Activated CD4-positive, alpha-beta T cell treated with anti-CD3 and anti-CD28 coated beads, Interleukin-2, amount 10 ng/mL, durations not matched to agents 7 days and 5 days (primary cell): ENCODE measurements around the gene TBC1D22A. TPM values are rescaled to one million over a fixed set of nuclear protein-coding genes. Genes with fewer than 3 reads are reported as not detected.
A peak's percentile ranks its signal among the peaks of the same experiment; 100 is the strongest.

Source experiments
- CTCF ChIA-PET: fragments of 350-600 bp; sonication (Branson Sonifier 250); formaldehyde crosslinking; loops from one replicate; lab custom pipeline; 2021; ENCODE audit warnings: antibody characterized with exemption; lab: Charles Lee
- POLR2A ChIA-PET: fragments of 350-600 bp; sonication (Branson Sonifier 250); formaldehyde crosslinking; loops from one replicate; lab custom pipeline; 2021; ENCODE audit warnings: antibody characterized with exemption; lab: Charles Lee
- DNase-seq: peaks from one replicate; pipeline ENCODE4 v3.0.0-alpha.2; 2020
- H3K27ac Mint-ChIP-seq: one replicate; pipeline ENCODE4 v1.8.0; 2021; ENCODE audit warnings: mild to moderate bottlenecking, moderate library complexity, mixed read lengths
- H3K27me3 Mint-ChIP-seq: one replicate; pipeline ENCODE4 v1.8.0; 2021; ENCODE audit warnings: mixed read lengths
- H3K36me3 Mint-ChIP-seq: one replicate; pipeline ENCODE4 v1.8.0; 2021; ENCODE audit warnings: low read depth, mixed read lengths
- H3K4me1 Mint-ChIP-seq: one replicate; pipeline ENCODE4 v1.8.0; 2021; ENCODE audit warnings: mixed read lengths
- H3K4me3 Mint-ChIP-seq: one replicate; pipeline ENCODE4 v1.8.0; 2021; ENCODE audit warnings: mild to moderate bottlenecking, moderate library complexity, mixed read lengths
- H3K9me3 Mint-ChIP-seq: one replicate; pipeline ENCODE4 v1.8.0; 2021; ENCODE audit warnings: mixed read lengths
- total RNA-seq, 2 experiments: library from RNA; stranded (reverse); gene quantifications; one replicate each; pipeline ENCODE4 v1.2.3, GENCODE V29; 2021

TBC1D22A gene
- total RNA-seq, 2 experiments from 2014 or later = 34.1 to 39.2 TPM

- CTCF ChIA-PET = interaction anchor here (5.3 kb wide), 1 partner anchor 7 kb away, joined by 35 read pairs; no protein-coding TSS in a partner anchor
- Mint-ChIP-seq H3K4me3 (no peak overlapping the region), H3K27ac (peak overlapping the region; percentile 25), H3K9me3 (no peaks in the 10 kb centered on the region), H3K4me1 (peaks cover 28% of the 10 kb centered on the region), H3K27me3 (no peaks in the 10 kb centered on the region), H3K36me3 (peaks cover 55% of the 10 kb centered on the region)
- no peak for DNase-seq
- POLR2A ChIA-PET = no interaction called here
These were observed 33.6 kb downstream of the TBC1D22A start for GRCh38 chr22:46795845-46796565.

- DNase-seq = no peak
- H3K27ac Mint-ChIP-seq = no peak overlapping the region
- no peak overlapping the region for H3K4me3 Mint-ChIP-seq
- H3K36me3 Mint-ChIP-seq = peaks cover 55% of the 10 kb centered on the region
- peaks cover 21% of the 10 kb centered on the region for H3K4me1 Mint-ChIP-seq
- H3K9me3 Mint-ChIP-seq = no peaks in the 10 kb centered on the region
- H3K27me3 Mint-ChIP-seq = no peaks in the 10 kb centered on the region
- CTCF ChIA-PET = no interaction called here
- POLR2A ChIA-PET = no interaction called here
These were observed 34.2 kb downstream of the TBC1D22A start for GRCh38 chr22:46796566-46797195.

GRCh38 chr22:46797355-46797754, 34.9 kb downstream of the TBC1D22A start:
- POLR2A ChIA-PET = no interaction called here
- H3K36me3 Mint-ChIP-seq = peaks cover 55% of the 10 kb centered on the region

GRCh38 chr22:46798041-46798365, 35.6 kb downstream of the TBC1D22A start:
- no peak for DNase-seq
- Mint-ChIP-seq H3K4me1 (peaks cover 15% of the 10 kb centered on the region), H3K27ac (no peak overlapping the region), H3K9me3 (no peaks in the 10 kb centered on the region), H3K36me3 (peaks cover 54% of the 10 kb centered on the region), H3K4me3 (no peak overlapping the region), H3K27me3 (no peaks in the 10 kb centered on the region)
- ChIA-PET POLR2A (no interaction called here), CTCF (interaction anchor here (1.0 to 1.3 kb wide), 3 partner anchors 17 to 235 kb away, joined by 3 read pairs; no protein-coding TSS in a partner anchor)

More at GRCh38 chr22:46797355-46797754, 34.9 kb downstream of the TBC1D22A start:
- Mint-ChIP-seq H3K27me3 (no peaks in the 10 kb centered on the region), H3K4me3 (no peak overlapping the region), H3K27ac (peak overlapping the region; percentile 36), H3K9me3 (no peaks in the 10 kb centered on the region), H3K4me1 (peaks cover 19% of the 10 kb centered on the region)
- CTCF ChIA-PET = no interaction called here
- no peak for DNase-seq

- ChIA-PET POLR2A (no interaction called here), CTCF (interaction anchor here (0.6 to 1.3 kb wide), 6 partner anchors 9 to 236 kb away, joined by 3 to 4 read pairs (median 3); no protein-coding TSS in a partner anchor)
- H3K4me3 Mint-ChIP-seq = no peak overlapping the region
- H3K4me1 Mint-ChIP-seq = peaks cover 22% of the 10 kb centered on the region
- no peaks in the 10 kb centered on the region for H3K27me3 Mint-ChIP-seq
- peaks cover 50% of the 10 kb centered on the region for H3K36me3 Mint-ChIP-seq
- peak overlapping the region; percentile 83 for H3K27ac Mint-ChIP-seq
- DNase-seq = peak; percentile 73
- no peaks in the 10 kb centered on the region for H3K9me3 Mint-ChIP-seq
These were observed 36.2 kb downstream of the TBC1D22A start for GRCh38 chr22:46798366-46799350.

GRCh38 chr22:46799626-46800025, 37.2 kb downstream of the TBC1D22A start:
- no peak for DNase-seq
- ChIA-PET CTCF (no interaction called here), POLR2A (no interaction called here)
- H3K27me3 Mint-ChIP-seq = no peaks in the 10 kb centered on the region
- H3K36me3 Mint-ChIP-seq = peaks cover 41% of the 10 kb centered on the region
- H3K9me3 Mint-ChIP-seq = no peaks in the 10 kb centered on the region
- no peak overlapping the region for H3K27ac Mint-ChIP-seq
- H3K4me3 Mint-ChIP-seq = no peak overlapping the region
- H3K4me1 Mint-ChIP-seq = peaks cover 25% of the 10 kb centered on the region

- Mint-ChIP-seq H3K9me3 (no peaks in the 10 kb centered on the region), H3K4me3 (no peak overlapping the region), H3K4me1 (peaks cover 26% of the 10 kb centered on the region), H3K36me3 (peaks cover 42% of the 10 kb centered on the region), H3K27ac (no peak overlapping the region), H3K27me3 (no peaks in the 10 kb centered on the region)
- ChIA-PET POLR2A (no interaction called here), CTCF (interaction anchor here (0.7 to 4.3 kb wide), 3 partner anchors 26 to 1061 kb away, joined by 3 to 29 read pairs (median 3); no protein-coding TSS in a partner anchor)
- no peak for DNase-seq
These were observed 37.8 kb downstream of the TBC1D22A start for GRCh38 chr22:46800102-46800857.

- H3K9me3 Mint-ChIP-seq = no peaks in the 10 kb centered on the region
- POLR2A ChIA-PET = interaction anchor here (0.7 to 1.2 kb wide), 2 partner anchors 39 to 989 kb away, joined by 3 read pairs; partner anchors contain the start of gene TBC1D22A
- H3K4me3 Mint-ChIP-seq = no peak overlapping the region
- CTCF ChIA-PET = interaction anchor here (0.7 to 4.3 kb wide), 3 partner anchors 27 to 201 kb away, joined by 3 to 29 read pairs (median 3); no protein-coding TSS in a partner anchor
- H3K27me3 Mint-ChIP-seq = no peaks in the 10 kb centered on the region
- no peak for DNase-seq
- peaks cover 34% of the 10 kb centered on the region for H3K4me1 Mint-ChIP-seq
- peaks cover 45% of the 10 kb centered on the region for H3K36me3 Mint-ChIP-seq
- no peak overlapping the region for H3K27ac Mint-ChIP-seq
These were observed 38.9 kb downstream of the TBC1D22A start for GRCh38 chr22:46801331-46801811.

GRCh38 chr22:46801826-46802607, 39.6 kb downstream of the TBC1D22A start:
- H3K9me3 Mint-ChIP-seq = no peaks in the 10 kb centered on the region
- H3K4me1 Mint-ChIP-seq = peaks cover 40% of the 10 kb centered on the region
- H3K27me3 Mint-ChIP-seq = no peaks in the 10 kb centered on the region
- H3K27ac Mint-ChIP-seq = no peak overlapping the region
- H3K36me3 Mint-ChIP-seq = peaks cover 49% of the 10 kb centered on the region
- no peak overlapping the region for H3K4me3 Mint-ChIP-seq
- ChIA-PET POLR2A (interaction anchor here (1.2 kb wide), 1 partner anchor 39 kb away, joined by 3 read pairs; the partner anchor contains the start of gene TBC1D22A), CTCF (interaction anchor here (1.4 to 4.3 kb wide), 6 partner anchors 9 to 238 kb away, joined by 5 to 35 read pairs (median 9); partner anchors contain the start of gene TBC1D22A)
- no peak for DNase-seq

GRCh38 chr22:46802608-46803027, 40.2 kb downstream of the TBC1D22A start:
- peaks cover 44% of the 10 kb centered on the region for H3K4me1 Mint-ChIP-seq

More at GRCh38 chr22:46802608-46803027, 40.2 kb downstream of the TBC1D22A start:
- no peak for DNase-seq
- ChIA-PET CTCF (interaction anchor here (1.4 to 4.3 kb wide), 8 partner anchors 9 to 241 kb away, joined by 4 to 35 read pairs (median 8); partner anchors contain the start of gene TBC1D22A), POLR2A (interaction anchor here (1.2 kb wide), 1 partner anchor 40 kb away, joined by 3 read pairs; the partner anchor contains the start of gene TBC1D22A)
- Mint-ChIP-seq H3K27me3 (no peaks in the 10 kb centered on the region), H3K27ac (no peak overlapping the region), H3K9me3 (no peaks in the 10 kb centered on the region), H3K36me3 (peaks cover 49% of the 10 kb centered on the region), H3K4me3 (no peak overlapping the region)
